GM19463 (cell line): ENCODE measurements around the gene KRTAP6-1.

ENCODE experiments used
- ATAC-seq: cut with Tn5 transposase; IDR thresholded peaks from one replicate; pipeline ENCODE4 v1.9.1; 2021; ENCODE audit warnings: mild to moderate bottlenecking, moderate library complexity; ENCODE audit not compliant: unreplicated experiment

Gene KRTAP6-1

DNA sequence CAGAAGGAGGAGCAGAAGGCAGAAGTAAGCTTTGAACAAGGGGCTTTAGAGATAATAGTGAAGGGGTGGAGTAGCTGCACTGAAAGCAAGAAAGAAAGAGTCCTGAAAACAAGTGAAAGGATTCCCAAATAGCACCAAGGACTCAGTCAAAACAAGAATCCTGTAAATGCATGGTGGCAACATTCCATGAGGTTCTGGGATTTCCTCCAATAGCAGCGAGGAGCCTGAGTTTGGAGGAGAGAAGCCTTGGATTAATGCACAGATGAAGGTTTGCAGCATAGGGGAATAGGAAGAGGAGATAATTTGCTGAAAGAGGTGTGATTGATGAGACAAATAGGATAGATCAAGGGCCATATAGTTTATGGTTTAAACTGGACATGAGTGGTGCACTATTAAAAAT lies 34.4 kb downstream of the KRTAP6-1 start:
- no peak for ATAC-seq

GRCh38 chr21:30577766-30578165 lies 36.0 kb downstream of the KRTAP6-1 start:
- no peak for ATAC-seq

DNA sequence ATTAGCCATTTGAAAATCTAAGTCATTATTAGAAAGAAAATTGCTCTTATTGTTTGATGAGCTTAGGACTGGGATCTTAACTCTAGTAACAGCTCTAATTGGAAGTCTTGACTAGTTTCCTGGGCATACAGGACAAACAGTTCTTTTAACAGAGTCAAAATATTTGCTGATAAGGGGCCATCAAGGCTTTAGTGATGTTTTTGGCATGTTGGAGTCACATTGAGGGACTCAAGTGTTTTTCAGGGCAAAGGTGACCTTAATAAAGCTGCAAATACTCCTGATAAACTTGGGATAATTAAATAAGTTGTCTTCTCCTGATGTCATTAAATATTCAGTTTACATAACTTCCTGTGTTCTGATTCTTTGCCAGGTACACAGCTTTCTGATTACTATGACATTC lies 46.1 kb downstream of the KRTAP6-1 start:
- ATAC-seq = no peak

DNA sequence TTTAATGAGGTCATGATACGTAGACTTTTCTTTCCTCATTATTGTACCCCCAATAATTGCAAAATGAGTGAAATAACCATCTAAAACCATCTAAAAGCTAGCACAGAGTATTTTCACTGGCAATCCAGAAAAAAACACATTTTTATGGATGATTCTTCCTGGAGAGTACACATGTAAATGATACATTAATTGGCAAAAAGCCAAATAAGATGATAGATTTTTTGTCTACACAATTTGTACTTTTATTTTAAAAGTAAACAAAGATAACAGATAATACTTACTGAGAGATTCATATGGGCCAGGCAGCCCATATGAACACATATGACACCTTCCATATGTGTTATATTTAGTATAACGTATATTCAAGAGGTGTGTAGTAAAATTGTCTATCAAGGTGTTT lies 50.1 kb downstream of the KRTAP6-1 start:
- no peak for ATAC-seq
